Liver (tissue), 9 donors: ENCODE results near the gene RANBP1. TPM values are rescaled to one million over a fixed set of nuclear protein-coding genes. Genes with fewer than 3 reads are reported as not detected.

ENCODE experiments used
- DNase-seq: peaks from one replicate; pipeline ENCODE4 v3.0.0-alpha.2; 2017; ENCODE audit warnings: low spot score
- H3K27ac ChIP-seq, 2 donors: one replicate each; pipeline ENCODE4 v1.7.0; 2013; ENCODE audit warnings: inconsistent platforms in 2 of 2, low read length in 2 of 2, control low read depth in 1 of 2, low read depth in 1 of 2, mild to moderate bottlenecking in 1 of 2
- H3K27me3 ChIP-seq, 4 donors: one replicate each; pipeline versions ENCODE4 v1.6.1 to v1.7.0; 2013; ENCODE audit warnings: low read length in 3 of 4, inconsistent platforms in 1 of 4, mild to moderate bottlenecking in 1 of 4, moderate library complexity in 1 of 4; ENCODE audit not compliant: control insufficient read depth in 4 of 4, insufficient read depth in 4 of 4
- H3K36me3 ChIP-seq, 4 donors: one replicate each; pipeline versions ENCODE4 v1.6.1 to v1.7.0; 2013; ENCODE audit warnings: low read length in 3 of 4, mild to moderate bottlenecking in 3 of 4, low read depth in 1 of 4, moderate library complexity in 1 of 4; ENCODE audit not compliant: control insufficient read depth in 4 of 4, insufficient read depth in 3 of 4
- H3K4me1 ChIP-seq, 4 donors: one replicate each; pipeline versions ENCODE4 v1.6.1 to v1.7.0; 2013; ENCODE audit warnings: low read length in 3 of 4, mild to moderate bottlenecking in 3 of 4, moderate library complexity in 1 of 4; ENCODE audit not compliant: control insufficient read depth in 4 of 4, insufficient read depth in 4 of 4
- H3K4me3 ChIP-seq, 3 donors: one replicate each; pipeline versions ENCODE4 v1.6.1 to v1.7.0; 2013; ENCODE audit warnings: low read length in 3 of 3, control low read depth in 1 of 3, low read depth in 1 of 3, mild to moderate bottlenecking in 1 of 3
- H3K9ac ChIP-seq, 2 donors: one replicate each; pipeline ENCODE4 v1.7.0; 2013; ENCODE audit warnings: low read length in 2 of 2, mild to moderate bottlenecking in 2 of 2, moderate library complexity in 2 of 2, control low read depth in 1 of 2, low read depth in 1 of 2
- H3K9me3 ChIP-seq, 4 donors: one replicate each; pipeline versions ENCODE4 v1.6.1 to v1.7.0; 2013; ENCODE audit warnings: low read length in 3 of 4; ENCODE audit not compliant: control insufficient read depth in 4 of 4
- ATF3 ChIP-seq: IDR thresholded peaks from 2 replicates; pipeline ENCODE4 v1.6.1; 2016; ENCODE audit warnings: antibody characterized with exemption
- CTCF ChIP-seq: fragments of 150-350 bp; IDR thresholded peaks from 2 replicates; pipeline ENCODE4 v1.5.1; 2017; ENCODE audit warnings: improper control_type of control experiment, low read depth, low read length; ENCODE audit not compliant: missing input control
- EGR1 ChIP-seq, 2 donors: IDR thresholded peaks; 2 replicates each; pipeline ENCODE4 v1.6.1; 2016 to 2018; ENCODE audit warnings: antibody characterized with exemption in 2 of 2, low read depth in 2 of 2
- FOXA1 ChIP-seq: IDR thresholded peaks from 2 replicates; pipeline ENCODE4 v1.6.1; 2016; ENCODE audit warnings: antibody characterized with exemption
- FOXA2 ChIP-seq: IDR thresholded peaks from 2 replicates; pipeline ENCODE4 v1.6.1; 2016; ENCODE audit warnings: antibody characterized with exemption
- GABPA ChIP-seq, 2 donors: IDR thresholded peaks in 1 of 2; conservative IDR thresholded peaks in 1 of 2; 2 replicates each; pipeline ENCODE4 v1.6.1; 2016; ENCODE audit warnings: antibody characterized with exemption in 2 of 2, mild to moderate bottlenecking in 1 of 2, moderate library complexity in 1 of 2
- HNF4A ChIP-seq, 2 donors: conservative IDR thresholded peaks; 2 replicates each; pipeline ENCODE4 v1.6.1; 2016; ENCODE audit warnings: antibody characterized with exemption in 2 of 2, mild to moderate bottlenecking in 2 of 2
- HNF4G ChIP-seq: IDR thresholded peaks from 2 replicates; pipeline ENCODE4 v1.6.1; 2016; ENCODE audit warnings: antibody characterized with exemption
- JUND ChIP-seq, 2 donors: IDR thresholded peaks; 2 replicates each; pipeline ENCODE4 v1.6.1; 2016; ENCODE audit warnings: antibody characterized with exemption in 2 of 2
- NR2F2 ChIP-seq: IDR thresholded peaks from 2 replicates; pipeline ENCODE4 v1.6.1; 2016; ENCODE audit warnings: antibody characterized with exemption
- RAD21 ChIP-seq, 2 donors: IDR thresholded peaks; 2 replicates each; pipeline ENCODE4 v1.6.1; 2016; ENCODE audit warnings: antibody characterized with exemption in 2 of 2, mild to moderate bottlenecking in 2 of 2
- REST ChIP-seq: IDR thresholded peaks from 2 replicates; pipeline ENCODE4 v1.6.1; 2016; ENCODE audit warnings: antibody characterized with exemption, mild to moderate bottlenecking
- RXRA ChIP-seq, 2 donors: IDR thresholded peaks; 2 replicates each; pipeline ENCODE4 v1.6.1; 2017 to 2018; ENCODE audit warnings: antibody characterized with exemption in 2 of 2, mild to moderate bottlenecking in 1 of 2
- SP1 ChIP-seq: IDR thresholded peaks from 2 replicates; pipeline ENCODE4 v1.6.1; 2018; ENCODE audit warnings: antibody characterized with exemption, mild to moderate bottlenecking
- TAF1 ChIP-seq: conservative IDR thresholded peaks from 2 replicates; pipeline ENCODE4 v1.6.1; 2016; ENCODE audit warnings: antibody characterized with exemption, mild to moderate bottlenecking
- YY1 ChIP-seq: IDR thresholded peaks from 2 replicates; pipeline ENCODE4 v1.6.1; 2016; ENCODE audit warnings: antibody characterized with exemption, mild to moderate bottlenecking
- WGBS: extraction: QIAGEN DNeasy Blood & Tissue Kit; methylation state at CpG from one replicate; pipeline ENCODE4 v1.1.7; 2013; 5-methylcytosine and 5-hydroxymethylcytosine counted together
- polyA plus RNA-seq, 2 donors: library from polyadenylated mRNA; stranded (reverse) in 1 of 2; unstranded in 1 of 2; fragments of 200-250 nt in 1 of 2; fragments of >200 nt in 1 of 2; fragmentation: Nextera tagmentation in 1 of 2; extraction: Ambion mirVana in 1 of 2; gene quantifications; one replicate each; pipeline versions ENCODE4 v1.2.1 to v1.2.3, GENCODE V29; 2013 to 2015
- total RNA-seq, 2 donors: library from RNA; depleted of rRNA; stranded (reverse); fragments of >200 nt; gene quantifications; one replicate each; pipeline ENCODE4 v1.2.3, GENCODE V29; 2014
- TF ChIP-seq, protein P1 (sequence below): IDR thresholded peaks from 2 replicates; pipeline ENCODE4 v1.6.1; 2016; ENCODE audit warnings: antibody characterized with exemption
- donor health status: healthy.
- donor health status: healthy.
- donor health status: healthy.
- donor health status: healthy.
- donor health status: healthy.

Gene RANBP1
- total and polyA plus RNA-seq, 4 donors, result 62.3 to 102 (median 87.8) TPM

- 77% methylated on average over 11 of the region's 11 CpGs for WGBS
- no peak for DNase-seq
- Histone ChIP-seq H3K9ac (no peak overlapping the region), H3K4me3 (no peak overlapping the region), H3K36me3 (no peaks in the 10 kb centered on the region), H3K27ac (no peak overlapping the region), H3K27me3 (no peaks in the 10 kb centered on the region), H3K4me1 (no peaks in the 10 kb centered on the region), H3K9me3 (no peaks in the 10 kb centered on the region)
- no peak for TF ChIP-seq TAF1
- TF ChIP-seq ATF3, result no peak
- TF ChIP-seq, protein P1, sequence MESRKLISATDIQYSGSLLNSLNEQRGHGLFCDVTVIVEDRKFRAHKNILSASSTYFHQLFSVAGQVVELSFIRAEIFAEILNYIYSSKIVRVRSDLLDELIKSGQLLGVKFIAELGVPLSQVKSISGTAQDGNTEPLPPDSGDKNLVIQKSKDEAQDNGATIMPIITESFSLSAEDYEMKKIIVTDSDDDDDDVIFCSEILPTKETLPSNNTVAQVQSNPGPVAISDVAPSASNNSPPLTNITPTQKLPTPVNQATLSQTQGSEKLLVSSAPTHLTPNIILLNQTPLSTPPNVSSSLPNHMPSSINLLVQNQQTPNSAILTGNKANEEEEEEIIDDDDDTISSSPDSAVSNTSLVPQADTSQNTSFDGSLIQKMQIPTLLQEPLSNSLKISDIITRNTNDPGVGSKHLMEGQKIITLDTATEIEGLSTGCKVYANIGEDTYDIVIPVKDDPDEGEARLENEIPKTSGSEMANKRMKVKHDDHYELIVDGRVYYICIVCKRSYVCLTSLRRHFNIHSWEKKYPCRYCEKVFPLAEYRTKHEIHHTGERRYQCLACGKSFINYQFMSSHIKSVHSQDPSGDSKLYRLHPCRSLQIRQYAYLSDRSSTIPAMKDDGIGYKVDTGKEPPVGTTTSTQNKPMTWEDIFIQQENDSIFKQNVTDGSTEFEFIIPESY, result no peak
- TF ChIP-seq HNF4A (conservative IDR thresholded peaks at IDR 0.05), result no peak
- no peak for TF ChIP-seq GABPA (IDR thresholded peaks at IDR 0.05 in 1 of 2, conservative IDR thresholded peaks at IDR 0.05 in 1 of 2)
- no peak for TF ChIP-seq SP1
- no peak for TF ChIP-seq EGR1 (IDR thresholded peaks at IDR 0.05; ENCODE audit: low read depth in 2 of 2)
- no peak for TF ChIP-seq YY1
Measured at GRCh38 chr22:20164863-20165262, 49.0 kb downstream of the RANBP1 start.

DNA sequence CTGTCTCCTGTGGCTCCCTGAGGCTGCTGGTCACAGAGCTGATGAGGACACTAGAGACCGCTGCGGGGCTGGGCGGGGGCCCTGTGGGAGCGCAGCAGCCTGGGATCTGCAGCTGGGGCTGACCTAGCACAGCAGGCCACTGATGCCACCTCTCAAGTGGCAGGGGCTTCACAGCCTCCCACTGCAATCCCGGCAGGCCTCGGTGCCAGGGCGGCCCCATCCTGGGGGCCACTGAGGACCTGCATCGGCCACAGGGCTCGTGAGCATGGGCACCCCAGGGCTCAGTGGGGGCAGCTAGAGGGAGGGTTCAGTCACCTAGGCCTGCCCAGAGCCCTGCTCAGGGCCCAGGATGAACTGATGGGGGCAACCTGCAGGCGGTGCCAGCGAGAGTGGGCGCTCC, 49.5 kb downstream of the RANBP1 start:
- no peak for DNase-seq
- no peaks in the 10 kb centered on the region for H3K36me3 ChIP-seq
- H3K27me3 ChIP-seq, result no peaks in the 10 kb centered on the region
- peaks cover 0 to under 1% (median 0%) of the 10 kb centered on the region in 4 donors for H3K4me1 ChIP-seq
- no peaks in the 10 kb centered on the region for H3K9me3 ChIP-seq
- no peak overlapping the region for H3K27ac ChIP-seq
- no peak overlapping the region for H3K9ac ChIP-seq
- TF ChIP-seq HNF4G (no peak), JUND (IDR thresholded peaks at IDR 0.05) (no peak), SP1 (no peak), FOXA2 (no peak), CTCF (no peak), NR2F2 (no peak), ATF3 (no peak), RXRA (IDR thresholded peaks at IDR 0.05) (no peak), FOXA1 (no peak), REST (no peak), YY1 (no peak), RAD21 (IDR thresholded peaks at IDR 0.05) (no peak), TAF1 (no peak)
- TF ChIP-seq, protein P1, result no peak
- 95% methylated on average over 12 of the region's 12 CpGs for WGBS
- H3K4me3 ChIP-seq, result no peak overlapping the region
